SK-N-SH (cell line): ENCODE measurements around the gene PPP1R12B.
"Not testable (repeated sequence)": the region's sequence is repeated elsewhere in the genome, so short reads cannot be mapped to it uniquely, and the experiment has no call there.

Experiments
- CTCF ChIP-seq: fragments of 200-600 bp; sonication (generic); IDR thresholded peaks from 2 replicates; pipeline ENCODE4 v1.6.1; 2017; ENCODE audit warnings: antibody characterized with exemption, mild to moderate bottlenecking, moderate library complexity
- EP300 ChIP-seq, 2 experiments: IDR thresholded peaks; 2 replicates each; pipeline versions ENCODE4 v1.4.0 to v1.6.1; 2012; ENCODE audit warnings: borderline replicate concordance in 1 of 2, low read depth in 1 of 2, low read length in 1 of 2
- FOSL2 ChIP-seq: IDR thresholded peaks from 2 replicates; pipeline ENCODE4 v1.4.0; 2012; ENCODE audit warnings: low read depth, mild to moderate bottlenecking, moderate library complexity, borderline replicate concordance
- FOXJ3 ChIP-seq: sonication (generic); formaldehyde crosslinking; IDR thresholded peaks from 2 replicates; pipeline ENCODE4 v1.5.1; 2020; ENCODE audit warnings: mild to moderate bottlenecking, missing genetic modification reagents
- FOXM1 ChIP-seq: IDR thresholded peaks from 2 replicates; pipeline ENCODE4 v1.4.0; 2012; ENCODE audit warnings: low read depth, mild to moderate bottlenecking
- GABPA ChIP-seq: IDR thresholded peaks from 2 replicates; pipeline ENCODE4 v1.4.0; 2012; ENCODE audit warnings: low read depth, mild to moderate bottlenecking
- PBX3 ChIP-seq: IDR thresholded peaks from 2 replicates; pipeline ENCODE4; 2012
- REST ChIP-seq: IDR thresholded peaks from 2 replicates; pipeline ENCODE4 v1.6.1; 2012; ENCODE audit warnings: mild to moderate bottlenecking, low read depth, low read length, moderate library complexity
- TAF1 ChIP-seq: IDR thresholded peaks from 2 replicates; pipeline ENCODE4 v1.6.1; 2012; ENCODE audit warnings: low read depth, mild to moderate bottlenecking, low read length, moderate library complexity, borderline replicate concordance

- not testable (repeated sequence) for TF ChIP-seq TAF1; EP300 (IDR thresholded peaks at IDR 0.05; ENCODE audit: borderline replicate concordance in 1 of 2, low read depth in 1 of 2, low read length in 1 of 2); CTCF; FOXM1; FOSL2; GABPA; REST; FOXJ3
- TF ChIP-seq PBX3: peak; percentile 53
These were observed 58.4 kb downstream of the PPP1R12B start for GRCh38 chr1:202406896-202407295.
